ENCODE data around the gene RPA3. TPM values are rescaled to one million over a fixed set of nuclear protein-coding genes. Genes with fewer than 3 reads are reported as not detected.

The RPA3 gene
- total RNA-seq, 4 donors from 2014 or later = 8.3 to 15.6 (median 10.3) TPM

GRCh38 chr7:7738622-7739021, 20.2 kb upstream of the RPA3 start:
- TF ChIP-seq POLR2A (IDR thresholded peaks at IDR 0.05) = no peak
- TF ChIP-seq CTCF (IDR thresholded peaks at IDR 0.05) = no peak
- no peak for DNase-seq (ENCODE audit: low spot score in 2 of 2)
- 83 to 89% methylated on average over 3 of the region's 3 CpGs for WGBS, 2 donors
- intact Hi-C loops (cut with DNase I; ENCODE audit: low total_unique reads) = no loop called here
- H3K4me3 ChIP-seq (ENCODE audit: low read depth, poor library complexity, severe bottlenecking) = no peak overlapping the region

- 33 to 34% methylated on average over 1 of the region's 1 CpG for WGBS, 2 donors
- intact Hi-C loops (cut with DNase I; ENCODE audit: low total_unique reads) = no loop called here
- no peak for TF ChIP-seq POLR2A (IDR thresholded peaks at IDR 0.05)
- TF ChIP-seq CTCF (IDR thresholded peaks at IDR 0.05) = no peak
These were observed 19.8 kb upstream of the RPA3 start for GRCh38 chr7:7738177-7738576.

GRCh38 chr7:7737674-7738073, 19.3 kb upstream of the RPA3 start:
- DNase-seq (ENCODE audit: low spot score in 2 of 2) = no peak
- intact Hi-C loops (cut with DNase I; ENCODE audit: low total_unique reads) = no loop called here
- H3K4me3 ChIP-seq (ENCODE audit: low read depth, poor library complexity, severe bottlenecking) = no peak overlapping the region
- no peak for TF ChIP-seq POLR2A (IDR thresholded peaks at IDR 0.05)
- TF ChIP-seq CTCF (IDR thresholded peaks at IDR 0.05) = no peak

More at GRCh38 chr7:7738177-7738576, 19.8 kb upstream of the RPA3 start:
- H3K4me3 ChIP-seq (ENCODE audit: low read depth, poor library complexity, severe bottlenecking) = no peak overlapping the region
- DNase-seq (ENCODE audit: low spot score in 2 of 2) = no peak

GRCh38 chr7:7736671-7737070, 18.3 kb upstream of the RPA3 start:
- DNase-seq (ENCODE audit: low spot score in 2 of 2) = no peak
- intact Hi-C loops (cut with DNase I; ENCODE audit: low total_unique reads) = no loop called here
- no peak overlapping the region for H3K4me3 ChIP-seq (ENCODE audit: low read depth, poor library complexity, severe bottlenecking)
- TF ChIP-seq POLR2A (IDR thresholded peaks at IDR 0.05) (no peak), CTCF (IDR thresholded peaks at IDR 0.05) (no peak)
- 92 to 100% methylated on average over 2 of the region's 2 CpGs for WGBS, 2 donors

GRCh38 chr7:7732621-7733281, 14.3 kb upstream of the RPA3 start:
- intact Hi-C loops (cut with DNase I; ENCODE audit: low total_unique reads) = no loop called here
- no peak for DNase-seq (ENCODE audit: low spot score in 2 of 2)
- 64% methylated on average over 4 of the region's 4 CpGs for WGBS, 2 donors

GRCh38 chr7:7731732-7732131, 13.3 kb upstream of the RPA3 start:
- H3K4me3 ChIP-seq (ENCODE audit: low read depth, poor library complexity, severe bottlenecking) = no peak overlapping the region
- intact Hi-C loops (cut with DNase I; ENCODE audit: low total_unique reads) = no loop called here
- no peak for DNase-seq (ENCODE audit: low spot score in 2 of 2)
- no peak for TF ChIP-seq CTCF (IDR thresholded peaks at IDR 0.05)
- no peak for TF ChIP-seq POLR2A (IDR thresholded peaks at IDR 0.05)

More at GRCh38 chr7:7732621-7733281, 14.3 kb upstream of the RPA3 start:
- no peak overlapping the region for H3K4me3 ChIP-seq (ENCODE audit: low read depth, poor library complexity, severe bottlenecking)
- no peak for TF ChIP-seq POLR2A (IDR thresholded peaks at IDR 0.05)

All from lower leg skin (tissue), 4 donors.